ENCODE data around the gene DENND1A.

Gene DENND1A

DNA sequence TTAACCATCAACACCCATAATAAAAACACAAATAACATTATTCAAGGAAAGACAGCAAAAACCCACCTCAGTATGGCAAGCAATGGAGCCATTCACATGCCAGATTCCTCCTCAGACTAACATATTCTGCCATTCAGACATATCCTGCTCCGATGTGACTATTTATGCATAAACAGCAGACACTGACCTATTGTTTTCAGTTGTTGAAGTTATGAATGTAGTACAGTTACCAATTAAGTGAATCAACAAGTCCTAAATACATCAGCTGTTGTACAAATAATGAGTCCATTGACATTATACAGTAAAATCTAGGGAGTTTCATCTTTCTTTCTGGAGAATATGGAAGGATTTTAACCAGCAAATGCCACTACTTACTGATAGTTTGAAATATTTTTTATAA is 131.7 kb downstream of the DENND1A start:
- DNase-seq (ENCODE audit: low read depth) = no peak
- no peak overlapping the region for H3K4me3 ChIP-seq (ENCODE audit: low read length)
- no peak for TF ChIP-seq CTCF (IDR thresholded peaks at IDR 0.05; ENCODE audit: insufficient read depth, low read depth, low read length, missing control alignments)

DNA sequence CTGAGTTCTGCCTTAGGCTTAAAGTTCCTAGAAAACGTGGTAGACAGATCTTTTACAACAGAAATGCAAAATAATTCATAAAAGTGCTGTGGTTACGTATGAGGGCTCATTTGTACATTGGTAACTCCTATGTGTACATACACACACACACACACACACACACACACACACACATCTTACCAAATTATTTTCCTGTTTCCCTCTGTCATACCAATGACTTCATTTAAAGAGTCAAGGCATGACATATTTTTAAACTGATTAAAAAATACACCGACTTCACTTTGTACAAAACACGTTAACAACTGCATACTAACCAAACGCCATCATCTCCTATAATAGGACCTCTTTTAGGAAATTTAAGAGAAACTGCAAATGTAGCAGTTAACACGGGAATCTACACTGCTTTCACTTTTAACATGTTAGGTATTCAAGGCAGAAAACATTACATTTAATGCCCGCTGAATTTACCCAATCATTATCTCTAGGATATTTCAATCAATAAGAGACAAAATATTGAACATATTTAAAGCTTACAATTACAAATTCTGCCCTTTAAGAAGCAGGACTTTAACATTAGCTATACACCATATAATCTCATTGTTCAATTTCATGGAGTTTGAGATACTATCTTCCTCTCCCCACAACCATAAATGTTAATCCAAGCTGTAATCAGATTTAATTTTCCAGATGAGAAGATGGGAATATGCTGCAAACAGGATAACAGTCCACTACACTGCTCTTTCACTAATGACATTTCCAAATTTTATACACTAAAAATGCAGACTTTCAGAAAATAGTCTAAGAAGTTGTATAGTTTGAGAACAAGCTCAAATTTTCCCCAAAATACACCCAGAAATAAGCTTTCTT is 133.1 kb downstream of the DENND1A start:
- no peak overlapping the region for H3K4me3 ChIP-seq (ENCODE audit: low read length)
- TF ChIP-seq CTCF (IDR thresholded peaks at IDR 0.05; ENCODE audit: insufficient read depth, low read depth, low read length, missing control alignments) = no peak
- no peak for DNase-seq (ENCODE audit: low read depth)

- no peak for DNase-seq (ENCODE audit: low read depth)
- no peak for TF ChIP-seq CTCF (IDR thresholded peaks at IDR 0.05; ENCODE audit: insufficient read depth, low read depth, low read length, missing control alignments)
- no peak overlapping the region for H3K4me3 ChIP-seq (ENCODE audit: low read length)
Observed at GRCh38 chr9:123796094-123796493, 133.8 kb downstream of the DENND1A start.

- no peak overlapping the region for H3K4me3 ChIP-seq (ENCODE audit: low read length)
- DNase-seq (ENCODE audit: low read depth) = no peak
- no peak for TF ChIP-seq CTCF (IDR thresholded peaks at IDR 0.05; ENCODE audit: insufficient read depth, low read depth, low read length, missing control alignments)
Observed at GRCh38 chr9:123795336-123795735, 134.6 kb downstream of the DENND1A start.

DNA sequence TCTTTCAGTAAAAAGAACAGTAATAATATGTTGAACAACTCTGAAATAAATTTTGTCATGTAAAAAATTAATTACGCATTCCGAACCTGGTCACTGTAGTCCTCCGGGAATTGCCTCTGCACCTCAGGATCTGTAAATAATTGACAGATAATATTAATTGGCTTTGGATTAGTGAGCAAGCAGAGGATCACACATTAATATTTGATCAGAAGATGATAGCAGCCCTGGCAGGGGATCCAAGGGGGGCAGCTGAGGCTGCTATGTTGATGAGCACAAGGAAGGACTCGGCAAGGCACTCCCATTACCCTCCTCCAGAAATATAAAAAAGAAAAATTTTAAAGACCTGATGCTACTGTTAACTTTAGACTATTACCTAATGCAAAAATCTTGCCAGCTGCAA is 137.4 kb downstream of the DENND1A start:
- no peak for DNase-seq (ENCODE audit: low read depth)
- TF ChIP-seq CTCF (IDR thresholded peaks at IDR 0.05; ENCODE audit: insufficient read depth, low read depth, low read length, missing control alignments) = no peak
- no peak overlapping the region for H3K4me3 ChIP-seq (ENCODE audit: low read length)

DNA sequence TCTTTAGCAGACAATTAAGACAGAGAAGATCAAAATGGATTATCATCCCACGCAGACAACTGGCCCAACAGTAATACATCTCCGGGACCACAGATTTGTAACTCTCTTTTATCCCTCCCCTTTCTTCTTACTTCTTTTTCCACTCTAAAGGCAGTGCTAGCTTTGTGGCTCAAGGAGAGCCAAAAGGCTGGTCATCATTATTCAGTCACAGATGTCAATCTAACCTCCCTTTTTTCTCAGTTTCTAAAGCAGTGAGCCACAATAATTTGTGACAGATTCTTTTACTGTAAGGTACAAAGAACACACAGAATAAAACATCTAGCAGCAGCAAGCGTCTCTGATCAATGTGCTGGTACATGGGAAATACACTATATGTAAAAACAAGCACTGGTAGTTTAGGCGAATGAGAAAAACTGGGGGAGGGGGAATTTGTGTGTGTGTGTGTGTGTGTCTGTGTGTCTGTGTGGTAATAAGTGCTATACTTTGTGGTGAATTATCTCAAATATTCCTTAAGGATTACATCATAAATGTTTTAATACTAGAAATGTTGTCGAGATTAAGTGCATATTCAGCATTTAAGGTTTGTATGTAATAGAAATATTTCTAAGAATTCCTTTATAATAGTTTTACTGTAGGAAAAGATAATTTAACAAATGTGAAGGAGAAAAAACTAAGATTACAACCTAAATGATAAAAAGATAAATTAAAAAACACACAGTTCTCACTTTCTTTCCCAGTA is 140.2 kb downstream of the DENND1A start:
- TF ChIP-seq CTCF (IDR thresholded peaks at IDR 0.05; ENCODE audit: insufficient read depth, low read depth, low read length, missing control alignments) = no peak
- no peak for DNase-seq (ENCODE audit: low read depth)
- H3K4me3 ChIP-seq (ENCODE audit: low read length) = no peak overlapping the region
